AG20443 (cell line): ENCODE data around the gene PIP5K1B.

ENCODE experiments used
- DNase-seq: peaks from one replicate; pipeline ENCODE4 v3.0.0; 2012; ENCODE audit warnings: low spot score, mixed read lengths

Gene PIP5K1B

DNA sequence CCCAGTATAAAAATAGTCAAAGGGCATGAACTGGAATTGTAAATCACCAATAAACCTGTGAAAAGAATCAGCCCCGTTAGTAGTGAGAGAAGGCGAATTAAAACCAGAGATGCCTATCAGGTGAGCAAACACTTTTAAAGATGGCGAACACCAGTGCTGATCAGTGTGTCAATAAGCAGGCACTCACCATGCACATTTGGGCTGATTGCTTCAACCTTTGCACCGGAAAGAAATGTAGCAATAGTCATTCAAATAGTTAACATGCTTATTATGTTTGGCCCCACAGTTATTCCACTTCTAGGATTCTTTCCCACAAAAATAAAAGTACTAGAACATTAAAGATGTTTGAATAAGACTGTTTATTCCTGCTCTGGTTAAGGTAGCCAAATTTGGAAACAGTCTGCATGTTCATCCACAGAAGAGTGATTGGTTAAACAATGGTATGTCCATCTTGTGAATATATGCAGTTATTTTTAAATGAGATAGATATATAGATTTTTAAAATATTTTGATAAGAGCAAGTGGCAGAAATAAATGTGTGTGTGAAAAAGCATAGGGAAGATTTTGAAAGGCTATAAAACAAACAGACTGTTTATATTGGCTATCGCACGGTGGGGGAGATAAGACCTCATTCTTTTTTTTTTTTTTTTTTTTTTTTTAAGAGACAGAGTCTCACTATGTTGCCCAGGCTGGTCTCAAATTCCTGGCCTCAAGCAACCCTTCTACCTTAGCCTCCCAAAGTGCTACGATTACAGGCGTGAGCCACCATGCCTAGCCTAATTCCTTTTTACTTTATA, 112.2 kb downstream of the PIP5K1B start:
- no peak for DNase-seq

- no peak for DNase-seq
Measured at GRCh38 chr9:68819065-68819464, 114.0 kb downstream of the PIP5K1B start.

GRCh38 chr9:68821911-68822310, 116.9 kb downstream of the PIP5K1B start:
- DNase-seq: no peak

- no peak for DNase-seq
Measured at GRCh38 chr9:68822596-68823165, 117.6 kb downstream of the PIP5K1B start.

DNA sequence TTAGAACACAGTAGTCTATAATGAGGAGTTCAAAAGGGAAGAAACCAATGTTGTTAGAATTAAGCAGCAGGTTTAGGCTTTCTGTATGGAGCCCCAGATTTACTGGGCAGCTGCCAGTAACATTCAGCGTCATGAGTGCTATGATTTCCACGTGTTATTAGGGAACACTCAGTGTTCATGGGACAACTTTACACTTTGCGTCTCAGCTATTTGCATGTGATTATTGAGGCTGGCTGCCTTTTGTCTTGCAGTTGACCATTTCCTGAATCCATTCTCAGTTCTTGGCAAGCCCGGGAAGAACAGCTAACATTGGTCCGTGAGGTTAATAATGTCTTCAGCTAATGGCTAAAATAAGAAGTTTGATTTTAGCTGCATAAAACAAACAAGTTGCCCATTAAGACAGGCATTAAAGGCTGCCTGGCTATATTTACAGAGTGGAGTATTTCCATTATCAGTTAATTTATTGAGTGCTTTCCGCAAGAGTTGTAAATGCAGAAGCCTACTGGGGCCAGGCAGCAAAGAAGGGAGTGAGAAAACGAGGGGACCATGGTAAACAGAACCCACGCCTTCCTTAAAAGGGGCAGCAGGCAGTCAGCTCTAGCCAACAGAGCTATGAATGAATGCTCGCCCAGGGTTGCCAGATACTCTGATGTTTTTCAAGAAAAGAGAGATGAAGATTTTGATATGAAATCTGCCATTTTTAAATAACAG, 120.9 kb downstream of the PIP5K1B start:
- no peak for DNase-seq

DNA sequence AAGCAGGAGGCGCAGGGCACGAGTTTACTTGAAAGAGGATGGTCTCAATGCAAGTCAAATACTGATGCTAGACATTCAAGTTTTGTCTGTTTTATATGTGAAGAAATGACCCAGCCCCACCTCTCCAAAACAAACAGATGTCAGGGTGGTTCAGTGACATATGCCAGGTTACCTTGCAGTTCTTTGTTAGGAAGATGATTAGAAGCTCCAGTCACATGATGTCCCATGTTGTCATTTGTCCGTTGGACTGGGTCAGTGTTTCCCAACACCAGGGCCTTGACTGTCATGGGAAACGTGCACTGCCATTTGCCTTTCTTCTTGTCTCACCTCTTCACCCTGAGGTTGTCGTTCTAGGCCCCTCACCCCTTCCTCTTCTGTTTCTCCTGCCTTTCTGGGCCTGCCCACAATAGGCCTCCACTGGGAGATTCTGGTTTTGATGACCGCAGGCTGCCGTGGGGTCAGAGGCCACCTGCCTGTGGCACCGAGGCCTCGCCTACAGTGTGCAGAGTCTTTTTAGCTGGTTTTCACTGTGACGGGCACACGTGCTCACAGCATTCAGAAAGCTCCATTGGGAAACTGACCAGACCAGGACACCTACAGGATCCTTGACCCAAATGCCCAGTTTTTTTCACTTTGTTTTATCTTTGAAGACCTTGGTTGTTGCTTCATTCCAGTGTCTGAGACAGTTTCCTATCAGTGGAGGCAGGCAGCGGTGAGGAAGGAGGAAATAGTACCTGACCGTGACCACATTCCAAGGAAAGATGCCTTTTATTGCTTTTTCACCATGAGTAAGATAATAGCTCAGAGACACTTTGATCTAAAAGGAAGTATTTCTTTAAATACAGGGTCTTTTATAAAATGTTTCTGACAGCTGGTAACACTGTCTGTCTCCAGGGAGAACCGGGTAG, 123.1 kb downstream of the PIP5K1B start:
- DNase-seq: no peak

DNA sequence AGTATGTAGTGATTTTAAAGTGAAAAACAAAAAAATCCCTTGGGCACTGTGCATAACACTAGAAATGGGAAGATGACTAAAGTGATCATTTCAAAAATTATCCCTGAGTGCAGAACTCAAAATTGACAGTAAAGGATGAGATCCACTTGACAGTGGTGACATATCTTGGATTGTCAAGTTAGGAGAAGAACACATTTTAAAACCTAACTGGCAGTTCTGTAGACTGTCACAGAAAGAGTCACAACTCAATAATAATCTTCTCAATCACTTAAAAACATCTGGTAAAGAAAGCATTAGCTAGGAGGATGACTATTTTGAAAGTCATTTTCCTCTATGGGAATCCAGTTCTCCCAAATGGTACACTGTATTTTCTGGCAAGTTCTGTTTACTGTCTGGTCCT, 127.1 kb downstream of the PIP5K1B start:
- no peak for DNase-seq

DNA sequence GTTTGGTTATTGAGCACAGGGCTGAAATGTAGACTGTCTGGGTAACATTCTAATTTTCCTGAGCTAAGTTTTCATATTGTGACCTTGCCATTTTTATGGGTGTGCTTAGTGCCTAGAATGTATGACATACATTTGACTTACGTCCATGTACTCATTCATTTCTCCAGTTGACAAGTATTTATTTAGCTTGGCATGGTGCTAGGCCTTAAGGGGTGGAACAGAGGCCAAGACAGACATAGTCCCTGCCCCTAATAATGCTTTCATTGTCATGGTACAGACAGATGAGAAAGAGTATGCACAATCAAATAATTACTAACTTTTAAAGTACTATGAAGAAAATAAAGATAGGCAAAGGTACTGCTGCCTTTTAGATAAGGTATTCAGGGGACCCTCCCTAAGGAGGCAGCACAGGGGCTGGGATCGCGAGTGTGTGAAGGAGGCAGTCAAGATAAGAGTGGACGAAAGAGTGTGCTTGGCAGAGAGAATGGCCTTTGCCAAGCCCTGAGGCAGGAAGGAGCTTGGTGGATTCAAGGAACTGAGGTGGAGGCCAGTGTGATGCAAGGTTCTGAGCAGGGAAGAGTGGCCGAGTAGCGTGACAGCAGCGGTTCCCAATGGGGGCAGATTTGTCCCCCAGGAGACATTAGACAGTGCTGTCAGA, 128.0 kb downstream of the PIP5K1B start:
- no peak for DNase-seq

DNA sequence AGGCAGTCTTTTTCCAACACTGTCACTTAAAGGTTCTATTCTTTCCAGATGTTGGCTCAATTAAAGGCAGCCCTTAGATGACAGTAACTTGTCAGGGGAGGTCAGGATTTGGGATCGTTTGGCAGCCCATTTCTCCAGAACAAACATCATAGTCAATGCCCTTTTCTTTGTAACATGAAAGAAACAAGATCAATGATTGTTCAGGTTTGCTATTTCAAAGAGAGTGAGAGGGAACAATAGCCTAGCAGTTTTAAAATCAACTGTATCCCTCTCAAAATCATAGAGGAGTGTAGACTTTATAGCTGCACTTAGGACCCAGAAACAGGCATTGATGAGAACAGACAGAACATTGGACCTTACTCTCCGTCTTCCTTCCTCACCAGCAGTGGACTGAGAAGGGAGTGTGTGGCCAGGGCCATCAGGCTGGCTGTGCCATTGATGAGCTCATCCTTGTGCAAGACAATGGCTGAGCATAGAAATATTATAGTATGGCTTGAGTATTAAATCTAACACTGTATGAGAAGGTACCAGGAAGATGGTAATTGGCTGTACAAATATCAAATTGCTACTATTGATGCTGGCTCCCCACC, 130.0 kb downstream of the PIP5K1B start:
- DNase-seq: no peak

- no peak for DNase-seq
Measured at GRCh38 chr9:68836788-68837187, 131.7 kb downstream of the PIP5K1B start.

DNA sequence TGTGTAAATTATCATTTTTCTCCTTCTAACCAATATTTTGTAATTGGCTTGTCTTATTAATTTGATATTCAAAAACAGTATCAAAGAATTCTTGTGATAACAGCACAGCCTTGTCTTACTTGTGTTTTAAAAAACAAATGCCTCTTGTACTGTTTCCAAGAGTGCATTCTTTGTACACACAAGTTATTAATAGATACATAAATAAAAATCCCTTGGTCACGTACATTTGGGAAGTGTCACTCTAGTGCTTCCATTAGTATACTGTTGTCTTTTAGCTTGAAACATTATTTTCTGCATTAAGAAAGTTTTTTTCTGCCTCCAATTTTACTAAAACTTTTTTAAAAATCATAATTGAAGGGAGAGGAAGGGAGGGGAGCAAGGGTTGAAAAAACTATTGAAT, 133.2 kb downstream of the PIP5K1B start:
- no peak for DNase-seq

GRCh38 chr9:68841276-68842052, 136.4 kb downstream of the PIP5K1B start:
- DNase-seq: no peak

DNA sequence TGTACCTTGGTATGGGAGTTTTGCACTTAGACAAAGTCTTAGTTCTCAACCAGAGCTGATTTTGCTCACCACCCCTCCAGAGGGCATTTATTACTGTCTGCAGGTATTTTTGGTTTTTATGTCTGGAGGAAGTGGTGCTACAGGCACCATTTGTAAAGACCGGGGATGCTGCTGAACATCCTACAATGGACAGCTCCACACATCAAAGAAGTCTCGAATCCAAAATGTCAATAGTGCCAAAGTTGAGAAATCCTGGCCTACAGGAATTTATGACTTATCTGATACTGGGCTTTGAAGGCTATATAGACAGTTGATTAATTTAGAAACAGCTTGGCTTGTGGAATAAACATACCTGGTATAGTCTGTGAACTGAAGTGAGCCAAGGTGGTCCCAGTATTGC, 137.5 kb downstream of the PIP5K1B start:
- no peak for DNase-seq

DNA sequence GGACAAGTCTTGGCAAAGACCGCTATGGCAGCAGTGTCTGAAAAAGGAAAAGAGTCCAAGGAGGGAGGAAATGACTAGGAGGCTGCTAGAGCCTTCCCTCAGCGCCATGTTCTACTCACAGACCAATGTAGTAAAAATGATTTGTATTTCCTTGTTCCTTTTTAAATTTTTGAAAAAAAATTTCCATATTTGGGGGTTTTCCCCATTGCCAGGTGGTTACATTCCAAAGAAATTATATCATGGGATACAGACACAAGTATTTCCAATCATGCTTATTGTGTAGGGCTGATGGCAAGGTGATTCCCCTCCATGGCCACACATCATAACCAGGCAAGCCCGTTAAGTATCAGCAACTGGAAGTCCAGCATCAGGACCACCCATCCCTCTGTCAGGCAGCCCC, 138.2 kb downstream of the PIP5K1B start:
- no peak for DNase-seq

DNA sequence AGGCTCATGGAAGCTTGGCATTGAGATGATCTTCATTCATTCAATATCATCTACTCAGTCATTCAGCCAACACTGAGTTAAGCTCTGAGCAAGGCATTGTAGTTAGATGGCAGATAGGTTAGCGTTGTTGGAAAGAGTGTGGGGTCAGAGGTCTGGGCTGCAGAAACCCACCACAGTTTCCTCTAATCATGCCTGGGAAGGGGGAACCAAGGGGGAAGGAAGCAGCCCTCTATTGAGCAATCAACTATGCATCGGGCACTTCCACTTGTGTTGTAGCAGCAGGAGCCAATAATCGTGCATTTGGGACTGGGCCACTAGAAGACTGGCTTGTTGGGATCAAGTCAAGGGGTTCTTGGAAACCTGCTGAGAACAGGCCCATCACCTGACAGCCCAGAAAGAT, 139.1 kb downstream of the PIP5K1B start:
- no peak for DNase-seq

- DNase-seq: peak; percentile 36
Measured at GRCh38 chr9:68844631-68845612, 139.9 kb downstream of the PIP5K1B start.

DNA sequence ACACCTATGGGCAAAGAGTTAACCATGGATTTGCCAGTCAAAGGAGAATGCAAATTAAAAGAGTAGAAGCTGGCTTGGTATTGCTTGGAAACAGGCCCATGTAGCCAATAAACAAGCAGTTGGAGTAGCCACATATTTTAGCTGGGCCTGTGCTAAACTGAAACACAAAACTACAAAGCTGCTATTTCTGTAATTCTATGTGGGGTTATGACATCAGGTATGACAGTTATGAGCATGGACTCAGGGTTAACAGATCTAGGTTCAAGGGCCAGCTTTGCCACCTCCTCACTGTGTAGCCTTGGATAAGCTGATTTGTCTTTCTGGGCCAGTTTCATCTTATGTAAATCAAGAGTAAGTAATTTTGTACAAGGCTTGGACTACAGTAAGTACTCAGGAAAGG, 142.7 kb downstream of the PIP5K1B start:
- DNase-seq: no peak

DNA sequence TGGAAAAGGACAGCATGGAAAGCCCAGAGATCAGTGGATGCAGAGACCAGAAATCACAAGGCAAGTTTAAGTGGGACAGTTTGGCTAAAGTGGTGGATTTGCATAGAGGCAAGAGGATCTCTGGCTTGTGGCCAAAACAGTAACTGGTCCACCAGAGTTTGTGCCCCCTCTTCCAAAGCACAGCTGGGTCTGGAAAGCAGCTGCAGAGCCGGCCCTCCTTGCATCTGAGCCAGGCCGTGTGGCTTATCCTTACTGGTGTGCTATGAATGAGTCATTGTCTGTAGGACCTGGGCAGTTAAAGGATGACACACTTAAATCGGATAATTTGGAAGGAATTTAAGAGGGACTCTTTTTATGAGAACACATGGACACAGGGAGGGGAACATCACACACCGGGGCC, 146.6 kb downstream of the PIP5K1B start:
- no peak for DNase-seq

DNA sequence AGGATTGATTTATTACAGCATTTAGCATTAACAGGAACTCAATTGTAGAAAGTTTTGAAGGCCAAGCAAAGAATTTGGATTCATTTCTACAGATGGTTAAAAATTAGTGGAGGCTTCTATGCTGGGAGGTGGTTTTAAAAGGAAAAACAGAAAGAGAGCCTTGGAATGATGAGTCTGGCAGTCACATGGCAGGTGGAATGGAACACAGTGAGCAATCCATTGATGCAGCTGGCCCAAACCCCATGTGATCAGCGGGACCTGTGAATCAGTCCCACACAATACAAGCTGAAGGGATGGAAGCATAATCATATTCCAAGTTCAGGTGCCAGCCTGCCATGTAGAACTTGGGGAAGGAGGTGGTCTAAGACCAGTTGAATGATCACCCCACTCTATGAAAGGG, 147.9 kb downstream of the PIP5K1B start:
- no peak for DNase-seq
